GM12801 (cell line): Measurements from ENCODE around the gene KRT9.

Experiments used
- TF ChIP-seq, protein P1 (sequence below): IDR thresholded peaks from one replicate; pipeline ENCODE4 v1.5.1; 2011; ENCODE audit warnings: control low read depth; ENCODE audit not compliant: insufficient read length; ENCODE audit errors: extremely low read depth

Gene KRT9

DNA sequence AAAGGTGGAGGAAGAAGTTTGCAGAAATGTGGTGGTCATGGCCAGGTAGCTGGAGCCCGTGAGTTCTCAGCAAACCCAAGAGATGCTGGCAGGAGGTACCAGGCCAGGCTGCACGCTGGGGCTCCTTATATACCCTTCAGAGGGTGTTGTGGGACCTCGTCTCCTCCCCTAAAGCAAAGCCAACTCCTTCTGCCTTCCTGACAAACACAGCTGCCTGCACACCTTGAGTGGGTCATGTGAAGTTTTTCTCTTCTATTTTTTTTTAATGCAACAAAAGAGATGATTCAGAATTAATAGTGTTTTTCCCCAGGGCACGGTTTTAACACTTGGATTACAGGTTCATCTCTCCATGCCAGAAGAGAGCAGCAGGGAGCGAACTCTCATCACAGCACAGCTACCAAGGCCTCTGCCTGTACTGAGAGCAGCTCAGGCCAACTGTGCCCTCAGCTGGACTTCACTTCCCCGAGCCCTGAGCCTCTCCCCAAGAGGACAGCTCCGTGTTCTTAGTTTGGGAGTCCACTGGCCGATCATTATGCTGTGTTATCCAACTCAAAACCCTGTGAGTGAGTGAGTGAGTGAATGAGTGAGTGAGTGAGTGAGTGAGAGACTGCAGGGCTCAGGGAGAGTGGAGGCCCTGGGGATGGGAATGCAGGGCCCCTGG, 52.9 kb downstream of the KRT9 start, which contains the start of gene KRT15:
KRT15 (minus strand) TSS at position 102 of the 661 bp plus-strand sequence; CDS start at position 39, 63 bp downstream.
- TF ChIP-seq, protein P1, sequence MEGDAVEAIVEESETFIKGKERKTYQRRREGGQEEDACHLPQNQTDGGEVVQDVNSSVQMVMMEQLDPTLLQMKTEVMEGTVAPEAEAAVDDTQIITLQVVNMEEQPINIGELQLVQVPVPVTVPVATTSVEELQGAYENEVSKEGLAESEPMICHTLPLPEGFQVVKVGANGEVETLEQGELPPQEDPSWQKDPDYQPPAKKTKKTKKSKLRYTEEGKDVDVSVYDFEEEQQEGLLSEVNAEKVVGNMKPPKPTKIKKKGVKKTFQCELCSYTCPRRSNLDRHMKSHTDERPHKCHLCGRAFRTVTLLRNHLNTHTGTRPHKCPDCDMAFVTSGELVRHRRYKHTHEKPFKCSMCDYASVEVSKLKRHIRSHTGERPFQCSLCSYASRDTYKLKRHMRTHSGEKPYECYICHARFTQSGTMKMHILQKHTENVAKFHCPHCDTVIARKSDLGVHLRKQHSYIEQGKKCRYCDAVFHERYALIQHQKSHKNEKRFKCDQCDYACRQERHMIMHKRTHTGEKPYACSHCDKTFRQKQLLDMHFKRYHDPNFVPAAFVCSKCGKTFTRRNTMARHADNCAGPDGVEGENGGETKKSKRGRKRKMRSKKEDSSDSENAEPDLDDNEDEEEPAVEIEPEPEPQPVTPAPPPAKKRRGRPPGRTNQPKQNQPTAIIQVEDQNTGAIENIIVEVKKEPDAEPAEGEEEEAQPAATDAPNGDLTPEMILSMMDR: no peak

GRCh38 chr17:41518031-41518430, 53.8 kb downstream of the KRT9 start:
- TF ChIP-seq, protein P1: no peak

DNA sequence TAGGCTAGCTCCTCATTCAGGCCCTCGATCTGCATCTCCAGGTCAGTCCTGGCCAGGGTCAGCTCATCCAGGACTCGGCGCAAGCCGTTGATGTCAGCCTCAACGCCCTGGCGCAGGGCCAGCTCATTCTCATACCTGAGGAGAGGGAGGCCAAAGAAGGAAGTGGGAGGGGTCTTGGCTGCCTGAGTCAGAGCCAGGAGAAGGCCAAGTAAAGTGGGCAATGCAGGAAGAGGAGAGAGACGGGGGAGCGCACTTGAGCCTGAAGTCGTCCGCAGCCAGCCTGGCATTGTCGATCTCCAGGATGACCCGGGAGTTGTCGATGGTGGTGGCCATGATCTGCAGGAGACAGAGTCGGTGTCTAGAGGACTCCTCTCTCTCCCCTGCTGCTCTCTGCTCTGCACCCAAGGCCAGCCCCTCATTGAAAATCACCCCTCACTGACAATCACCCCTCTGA, 55.0 kb downstream of the KRT9 start:
- TF ChIP-seq, protein P1: no peak

DNA sequence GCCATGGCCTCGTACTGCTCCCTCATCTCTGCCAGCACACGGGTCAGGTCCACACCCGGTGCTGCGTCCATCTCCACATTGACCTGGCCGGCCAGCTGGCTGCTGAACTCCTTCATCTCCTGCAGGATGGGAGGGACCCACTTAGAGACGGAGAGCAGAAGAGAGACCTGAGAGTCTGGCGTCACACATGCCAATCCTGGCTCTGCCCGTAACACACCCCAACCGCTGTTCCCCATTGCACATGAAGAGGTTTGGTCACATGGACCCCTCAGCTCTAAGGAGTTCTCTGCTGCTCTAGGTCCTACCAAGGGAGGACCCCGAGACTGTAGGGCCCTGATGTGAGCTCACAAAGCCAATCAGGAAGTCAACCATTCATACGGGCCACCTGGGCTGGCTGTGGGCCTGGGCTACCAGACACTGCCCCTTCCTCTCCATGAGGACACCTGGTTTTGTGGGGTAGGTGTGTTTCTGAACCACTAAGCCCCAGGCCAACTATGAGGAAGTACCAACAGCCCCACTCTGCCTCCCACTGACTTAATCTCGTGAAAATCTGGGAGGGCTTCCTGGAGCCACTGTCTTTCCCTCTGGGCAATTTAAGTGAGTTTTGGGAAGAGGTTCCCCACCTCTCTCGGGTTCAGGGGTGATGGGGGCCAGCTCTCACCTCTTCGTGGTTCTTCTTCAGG, 55.6 kb downstream of the KRT9 start:
- TF ChIP-seq, protein P1: no peak
